B cell (primary cell): ENCODE results near the gene NPRL2. TPM values are rescaled to one million over a fixed set of nuclear protein-coding genes. Genes with fewer than 3 reads are reported as not detected.

Source experiments
- ATAC-seq: fragments of 200-7000 bp; cut with Tn5 transposase; one replicate; pipeline ENCODE4 v1.10.0; 2021; ENCODE audit warnings: low read depth, mild to moderate bottlenecking, moderate number of reproducible peaks, moderate library complexity
- CTCF ChIA-PET: fragments of 350-600 bp; sonication (Branson Sonifier 250); formaldehyde crosslinking; loops from one replicate; lab custom pipeline; 2021; ENCODE audit warnings: antibody characterized with exemption, inconsistent platforms; lab: Charles Lee
- POLR2A ChIA-PET: fragments of 350-600 bp; sonication (Branson Sonifier 250); formaldehyde crosslinking; loops from one replicate; lab custom pipeline; 2021; ENCODE audit warnings: antibody characterized with exemption; lab: Charles Lee
- DNase-seq: peaks from one replicate; pipeline ENCODE4 v3.0.0; 2013
- H2AFZ ChIP-seq: 2 replicates; pipeline ENCODE4 v1.6.1; 2012; ENCODE audit warnings: mild to moderate bottlenecking, low read depth, low read length; ENCODE audit not compliant: insufficient read depth, poor library complexity, severe bottlenecking
- H3K27ac ChIP-seq, 2 donors: 1 replicate in 1 of 2; 2 replicates in 1 of 2; pipeline ENCODE4 v1.5.1; 2012 to 2013; ENCODE audit warnings: low read length in 2 of 2, mild to moderate bottlenecking in 2 of 2, moderate library complexity in 1 of 2
- H3K27me3 ChIP-seq, 4 experiments: fragments of 200-600 bp in 1 of 4; sonication (generic) in 1 of 4; replicated peaks in 1 of 4; 1 replicate in 2 of 4; 2 replicates in 2 of 4; pipeline versions ENCODE4 v1.6.1 to v1.7.0; 2013 to 2016; ENCODE audit warnings: low read length in 3 of 4, mild to moderate bottlenecking in 2 of 4, mixed read lengths in 1 of 4, moderate library complexity in 1 of 4; ENCODE audit not compliant: insufficient read depth in 4 of 4, control insufficient read depth in 3 of 4; ENCODE audit errors: control extremely low read depth in 1 of 4
- H3K36me3 ChIP-seq, 2 experiments: replicated peaks in 1 of 2; 1 replicate in 1 of 2; 2 replicates in 1 of 2; pipeline versions ENCODE4 v1.6.1 to v1.7.1; 2013; ENCODE audit warnings: low read length in 1 of 2; ENCODE audit not compliant: insufficient read depth in 2 of 2, control insufficient read depth in 1 of 2; ENCODE audit errors: control extremely low read depth in 1 of 2, extremely low read depth in 1 of 2
- H3K4me1 ChIP-seq, 2 donors: fragments of 200-600 bp in 1 of 2; sonication (generic) in 1 of 2; 1 replicate in 1 of 2; 2 replicates in 1 of 2; pipeline versions ENCODE4 v1.5.1 to v1.6.1; 2013 to 2017; ENCODE audit warnings: low read length in 2 of 2; ENCODE audit not compliant: control insufficient read depth in 2 of 2, insufficient read depth in 2 of 2
- H3K4me2 ChIP-seq: replicated peaks from 2 replicates; pipeline ENCODE3; 2012; ENCODE audit warnings: mild to moderate bottlenecking, low read depth, low read length; ENCODE audit not compliant: poor library complexity, severe bottlenecking
- H3K4me3 ChIP-seq, 5 experiments: fragments of 200-600 bp in 1 of 5; sonication (generic) in 1 of 5; 1 replicate in 3 of 5; 2 replicates in 2 of 5; pipeline versions ENCODE4 v1.5.1 to v1.7.0; 2011 to 2016; ENCODE audit warnings: low read length in 4 of 5, mild to moderate bottlenecking in 4 of 5, low read depth in 2 of 5, control low read depth in 1 of 5, moderate library complexity in 1 of 5; ENCODE audit not compliant: insufficient read depth in 1 of 5; ENCODE audit errors: control extremely low read depth in 1 of 5, extremely low read depth in 1 of 5
- H3K79me2 ChIP-seq: fragments of 200-600 bp; sonication (generic); one replicate; pipeline ENCODE4 v1.6.0; 2016; ENCODE audit warnings: low read length; ENCODE audit not compliant: control insufficient read depth, insufficient read depth
- H3K9ac ChIP-seq: fragments of 200-600 bp; sonication (generic); 2 replicates; pipeline ENCODE4 v1.6.1; 2017; ENCODE audit warnings: mild to moderate bottlenecking, low read length, moderate library complexity
- H3K9me3 ChIP-seq, 3 donors: one replicate each; pipeline versions ENCODE4 v1.6.1 to v1.7.1; 2013; ENCODE audit warnings: low read length in 2 of 3; ENCODE audit not compliant: control insufficient read depth in 2 of 3, insufficient read depth in 1 of 3; ENCODE audit errors: control extremely low read depth in 1 of 3
- H4K20me1 ChIP-seq: 2 replicates; pipeline ENCODE4 v1.6.0; 2012; ENCODE audit warnings: mild to moderate bottlenecking, low read length; ENCODE audit not compliant: insufficient read depth, control insufficient read depth, poor library complexity, severe bottlenecking
- H3K27ac Mint-ChIP-seq: one replicate; pipeline ENCODE4 v1.8.0; 2021; ENCODE audit warnings: mixed read lengths
- H3K27me3 Mint-ChIP-seq: one replicate; pipeline ENCODE4 v1.8.0; 2021; ENCODE audit warnings: mixed read lengths
- H3K4me1 Mint-ChIP-seq: one replicate; pipeline ENCODE4 v1.8.0; 2021; ENCODE audit warnings: mixed read lengths
- H3K4me3 Mint-ChIP-seq: one replicate; pipeline ENCODE4 v1.8.0; 2021; ENCODE audit warnings: mixed read lengths
- H3K9me3 Mint-ChIP-seq: one replicate; pipeline ENCODE4 v1.8.0; 2022; ENCODE audit warnings: mixed read lengths; ENCODE audit not compliant: insufficient read depth
- EZH2 ChIP-seq: IDR thresholded peaks from 2 replicates; pipeline ENCODE4 v1.6.1; 2012; ENCODE audit warnings: borderline replicate concordance, low read depth, mild to moderate bottlenecking, moderate library complexity, low read length; ENCODE audit not compliant: insufficient read depth, poor library complexity, severe bottlenecking
- WGBS: methylation state at CpG from one replicate; pipeline ENCODE4 v1.1.5; 2013; ENCODE audit warnings: missing lambda C conversion rate; ENCODE audit not compliant: insufficient coverage; 5-methylcytosine and 5-hydroxymethylcytosine counted together
- intact Hi-C: fragments of 100-400 bp; cut with micrococcal nuclease; formaldehyde crosslinking; loops from one replicate; pipeline ENCODE4 v1.10.0; 2022
- polyA plus RNA-seq: library from polyadenylated mRNA; depleted of rRNA; stranded (reverse); fragments of >200 nt; gene quantifications from 2 replicates; pipeline ENCODE4 v1.2.3, GENCODE V29; 2012
- total RNA-seq, 2 donors: library from RNA; stranded (reverse); fragments of 120-200 nt in 1 of 2; gene quantifications; 1 replicate in 1 of 2; 2 replicates in 1 of 2; pipeline versions ENCODE4 v1.2.3 to v1.2.4, GENCODE V29; 2013 to 2022
- TF ChIP-seq, protein P1 (sequence below): fragments of 200-600 bp; IDR thresholded peaks from one replicate; pipeline ENCODE4 v1.8.0; 2022; ENCODE audit warnings: antibody characterized with exemption, mild to moderate bottlenecking

The NPRL2 gene
- total and polyA plus RNA-seq, 2 donors (not counting 1 experiment from before 2014, with no cell fraction given), result 31.3 to 64.6 TPM

DNA sequence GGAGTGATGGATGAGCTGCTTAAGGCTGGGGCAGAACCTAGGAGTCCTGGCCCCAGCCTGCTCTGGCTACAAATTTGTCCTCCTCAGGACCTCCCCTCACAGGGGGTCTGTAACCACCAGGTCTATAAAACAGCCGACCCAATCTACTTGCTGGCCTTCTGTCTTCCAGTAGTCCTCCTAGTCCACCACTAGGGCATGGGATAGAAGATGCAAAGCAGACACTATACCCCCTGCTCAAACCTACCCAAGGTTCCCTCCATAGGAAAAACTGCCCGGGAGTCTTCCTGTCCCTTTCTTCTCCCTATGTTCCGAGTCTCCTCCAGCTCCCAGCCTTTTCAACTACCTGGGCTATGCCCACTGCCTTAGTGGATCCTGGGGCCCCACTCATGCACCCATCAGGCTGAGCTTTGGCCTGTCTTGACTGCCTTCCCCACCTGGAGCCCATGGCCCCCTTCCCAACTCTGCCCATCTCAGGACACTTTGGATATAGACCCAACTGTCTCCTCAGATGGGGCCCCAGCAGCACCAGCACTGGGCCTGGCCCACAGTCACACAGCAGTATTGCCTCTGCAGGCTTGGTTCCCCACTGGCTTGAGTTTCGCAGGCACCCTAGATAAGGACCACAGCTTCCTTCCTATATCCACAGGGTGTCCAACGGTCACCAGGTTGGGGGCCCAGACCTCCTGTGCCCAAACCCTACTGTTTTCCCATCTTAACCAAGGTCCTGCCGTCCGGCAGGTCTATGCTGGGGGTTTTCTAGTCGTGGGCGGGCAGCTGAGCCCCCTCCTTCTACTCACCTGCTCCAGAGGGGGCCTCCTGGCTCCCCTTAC is 52.5 kb downstream of the NPRL2 start:
- POLR2A ChIA-PET, result interaction anchor here (0.6 to 2.5 kb wide), 7 partner anchors 16 to 62 kb away, joined by 3 to 27 read pairs (median 9); partner anchors contain the start of genes CYB561D2, GNAI2, HYAL2 and NPRL2
- Histone ChIP-seq H3K27ac (peak overlapping the region; percentile 77 to 84), H3K9ac (peak overlapping the region; percentile 82), H3K36me3 (peaks cover 0 to 4% of the 10 kb centered on the region in 2 experiments), H3K27me3 (no peaks in the 10 kb centered on the region), H3K4me3 (peak overlapping the region in 4 of 5 experiments; percentile 77 to 89 (median 88)), H3K9me3 (no peaks in the 10 kb centered on the region), H3K4me1 (peaks cover 18 to 25% of the 10 kb centered on the region in 2 donors), H3K4me2 (peak overlapping the region; percentile 89), H2AFZ (peak overlapping the region; percentile 81), H3K79me2 (peaks cover 13% of the 10 kb centered on the region), H4K20me1 (no peaks in the 10 kb centered on the region)
- intact Hi-C loops, result loop anchor here (2.0 to 10.0 kb wide), 2 partner anchors 61 to 1087 kb away; partner anchors contain the start of genes GNAI2 and MANF
- H3K4me1 Mint-ChIP-seq, result peaks cover 33% of the 10 kb centered on the region
- H3K27ac Mint-ChIP-seq, result peak overlapping the region; percentile 100
- DNase-seq, result no peak
- WGBS, result 31% methylated on average over 8 of the region's 9 CpGs
- no peaks in the 10 kb centered on the region for H3K9me3 Mint-ChIP-seq
- H3K27me3 Mint-ChIP-seq, result no peaks in the 10 kb centered on the region
- CTCF ChIA-PET, result interaction anchor here (1.0 to 3.2 kb wide), 7 partner anchors 23 to 68 kb away, joined by 3 to 28 read pairs (median 9); partner anchors contain the start of genes CYB561D2, GNAI2, HYAL2 and NPRL2
- no peak for ATAC-seq
- no peak for TF ChIP-seq EZH2
- TF ChIP-seq, protein P1, sequence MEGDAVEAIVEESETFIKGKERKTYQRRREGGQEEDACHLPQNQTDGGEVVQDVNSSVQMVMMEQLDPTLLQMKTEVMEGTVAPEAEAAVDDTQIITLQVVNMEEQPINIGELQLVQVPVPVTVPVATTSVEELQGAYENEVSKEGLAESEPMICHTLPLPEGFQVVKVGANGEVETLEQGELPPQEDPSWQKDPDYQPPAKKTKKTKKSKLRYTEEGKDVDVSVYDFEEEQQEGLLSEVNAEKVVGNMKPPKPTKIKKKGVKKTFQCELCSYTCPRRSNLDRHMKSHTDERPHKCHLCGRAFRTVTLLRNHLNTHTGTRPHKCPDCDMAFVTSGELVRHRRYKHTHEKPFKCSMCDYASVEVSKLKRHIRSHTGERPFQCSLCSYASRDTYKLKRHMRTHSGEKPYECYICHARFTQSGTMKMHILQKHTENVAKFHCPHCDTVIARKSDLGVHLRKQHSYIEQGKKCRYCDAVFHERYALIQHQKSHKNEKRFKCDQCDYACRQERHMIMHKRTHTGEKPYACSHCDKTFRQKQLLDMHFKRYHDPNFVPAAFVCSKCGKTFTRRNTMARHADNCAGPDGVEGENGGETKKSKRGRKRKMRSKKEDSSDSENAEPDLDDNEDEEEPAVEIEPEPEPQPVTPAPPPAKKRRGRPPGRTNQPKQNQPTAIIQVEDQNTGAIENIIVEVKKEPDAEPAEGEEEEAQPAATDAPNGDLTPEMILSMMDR, result no peak
- H3K4me3 Mint-ChIP-seq, result peak overlapping the region; percentile 100
